ENCODE results near the gene TRAF3IP1.

DNA sequence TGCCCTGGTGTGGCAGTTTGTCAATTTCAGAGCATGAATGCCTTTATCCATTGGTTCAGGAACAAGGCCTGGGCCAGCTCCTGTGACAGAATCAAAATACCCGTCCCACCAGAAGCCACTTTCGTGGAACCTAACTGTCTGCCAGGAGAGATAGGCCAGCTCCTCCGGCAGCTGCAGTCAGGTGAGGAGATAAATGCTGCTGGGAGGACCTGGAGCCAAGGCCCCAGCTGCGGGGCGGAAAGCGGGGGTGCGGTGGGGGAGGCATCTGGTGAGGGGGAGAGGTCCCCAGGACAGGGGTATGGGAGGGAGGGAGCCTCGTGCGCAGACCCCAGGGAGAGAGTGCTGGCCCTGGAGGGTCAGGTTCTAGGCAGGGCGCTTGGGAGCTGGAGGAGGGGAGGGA, 102.0 kb downstream of the TRAF3IP1 start:
- TF ChIP-seq POLR2A (IDR thresholded peaks at IDR 0.05): no peak
- TF ChIP-seq, protein P1, sequence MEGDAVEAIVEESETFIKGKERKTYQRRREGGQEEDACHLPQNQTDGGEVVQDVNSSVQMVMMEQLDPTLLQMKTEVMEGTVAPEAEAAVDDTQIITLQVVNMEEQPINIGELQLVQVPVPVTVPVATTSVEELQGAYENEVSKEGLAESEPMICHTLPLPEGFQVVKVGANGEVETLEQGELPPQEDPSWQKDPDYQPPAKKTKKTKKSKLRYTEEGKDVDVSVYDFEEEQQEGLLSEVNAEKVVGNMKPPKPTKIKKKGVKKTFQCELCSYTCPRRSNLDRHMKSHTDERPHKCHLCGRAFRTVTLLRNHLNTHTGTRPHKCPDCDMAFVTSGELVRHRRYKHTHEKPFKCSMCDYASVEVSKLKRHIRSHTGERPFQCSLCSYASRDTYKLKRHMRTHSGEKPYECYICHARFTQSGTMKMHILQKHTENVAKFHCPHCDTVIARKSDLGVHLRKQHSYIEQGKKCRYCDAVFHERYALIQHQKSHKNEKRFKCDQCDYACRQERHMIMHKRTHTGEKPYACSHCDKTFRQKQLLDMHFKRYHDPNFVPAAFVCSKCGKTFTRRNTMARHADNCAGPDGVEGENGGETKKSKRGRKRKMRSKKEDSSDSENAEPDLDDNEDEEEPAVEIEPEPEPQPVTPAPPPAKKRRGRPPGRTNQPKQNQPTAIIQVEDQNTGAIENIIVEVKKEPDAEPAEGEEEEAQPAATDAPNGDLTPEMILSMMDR (IDR thresholded peaks at IDR 0.05): no peak
- no peak for TF ChIP-seq EP300 (IDR thresholded peaks at IDR 0.05)
